GM12891 (cell line): ENCODE results near the gene RYR3.

Experiments used
- PAX5 ChIP-seq: IDR thresholded peaks from 2 replicates; pipeline ENCODE4 v1.6.1; 2011; ENCODE audit warnings: low read length, moderate library complexity, mild to moderate bottlenecking; ENCODE audit not compliant: insufficient read depth, severe bottlenecking
- POLR2A ChIP-seq: IDR thresholded peaks from 2 replicates; pipeline ENCODE4 v1.6.1; 2011; ENCODE audit warnings: low read depth, low read length, control low read depth
- POLR2AphosphoS5 ChIP-seq: IDR thresholded peaks from 2 replicates; pipeline ENCODE4 v1.6.1; 2011; ENCODE audit warnings: low read depth, low read length, control low read depth
- POU2F2 ChIP-seq: IDR thresholded peaks from 2 replicates; pipeline ENCODE4 v1.6.1; 2011; ENCODE audit warnings: low read depth, mild to moderate bottlenecking, control low read depth, low read length, moderate library complexity
- SPI1 ChIP-seq: IDR thresholded peaks from 2 replicates; pipeline ENCODE4 v1.6.1; 2011; ENCODE audit warnings: low read depth, low read length, control low read depth
- TAF1 ChIP-seq: IDR thresholded peaks from 2 replicates; pipeline ENCODE4 v1.6.1; 2011; ENCODE audit warnings: low read depth, low read length, control low read depth

- TF ChIP-seq TAF1 (no peak), POLR2AphosphoS5 (no peak), POLR2A (no peak), SPI1 (no peak), POU2F2 (no peak), PAX5 (no peak)
Measured at GRCh38 chr15:33440900-33441299, 130.1 kb downstream of the RYR3 start.
